SK-N-SH (cell line): ENCODE data around the gene DMD.

Experiments
- CHD2 ChIP-seq: fragments of 150-350 bp; IDR thresholded peaks from 2 replicates; pipeline ENCODE4 v1.6.1; 2018; ENCODE audit warnings: low read length; ENCODE audit not compliant: partially characterized antibody
- CTCF ChIP-seq: fragments of 200-600 bp; sonication (generic); IDR thresholded peaks from 2 replicates; pipeline ENCODE4 v1.6.1; 2017; ENCODE audit warnings: antibody characterized with exemption, mild to moderate bottlenecking, moderate library complexity
- ELF1 ChIP-seq: IDR thresholded peaks from 2 replicates; pipeline ENCODE4 v1.4.0; 2012
- EP300 ChIP-seq, 2 experiments: IDR thresholded peaks; 2 replicates each; pipeline versions ENCODE4 v1.4.0 to v1.6.1; 2012; ENCODE audit warnings: borderline replicate concordance in 1 of 2, low read depth in 1 of 2, low read length in 1 of 2
- MEF2A ChIP-seq: IDR thresholded peaks from 2 replicates; pipeline ENCODE4 v1.4.0; 2012; ENCODE audit warnings: low read depth, borderline replicate concordance
- POLR2AphosphoS5 ChIP-seq: IDR thresholded peaks from 2 replicates; pipeline ENCODE4 v1.6.1; 2012; ENCODE audit warnings: low read depth, low read length
- RAD21 ChIP-seq: IDR thresholded peaks from 2 replicates; pipeline ENCODE4 v1.6.1; 2012; ENCODE audit warnings: mild to moderate bottlenecking, low read length
- RCOR1 ChIP-seq: fragments of 150-350 bp; IDR thresholded peaks from 2 replicates; pipeline ENCODE4 v1.6.1; 2017; ENCODE audit warnings: antibody characterized with exemption, low read length
- SMC3 ChIP-seq: IDR thresholded peaks from 2 replicates; pipeline ENCODE4 v1.6.1; 2012; ENCODE audit warnings: low read depth, low read length, improper control_type of control experiment
- TAF1 ChIP-seq: IDR thresholded peaks from 2 replicates; pipeline ENCODE4 v1.6.1; 2012; ENCODE audit warnings: low read depth, mild to moderate bottlenecking, low read length, moderate library complexity, borderline replicate concordance
- USF2 ChIP-seq: fragments of 150-350 bp; IDR thresholded peaks from 2 replicates; pipeline ENCODE4 v1.6.1; 2017; ENCODE audit warnings: antibody characterized with exemption, low read length, low read depth, borderline replicate concordance
- YY1 ChIP-seq: IDR thresholded peaks from 2 replicates; pipeline ENCODE4 v1.4.0; 2012; ENCODE audit warnings: low read depth, mild to moderate bottlenecking
- TF ChIP-seq, protein P1 (sequence below): IDR thresholded peaks from 2 replicates; pipeline ENCODE4 v1.4.0; 2012; ENCODE audit warnings: low read depth, borderline replicate concordance

- TF ChIP-seq CTCF (no peak), YY1 (no peak), CHD2 (no peak), RCOR1 (no peak), SMC3 (no peak), EP300 (IDR thresholded peaks at IDR 0.05; ENCODE audit: borderline replicate concordance in 1 of 2, low read depth in 1 of 2, low read length in 1 of 2) (no peak), TAF1 (no peak), USF2 (no peak), ELF1 (no peak), MEF2A (no peak), POLR2AphosphoS5 (no peak), RAD21 (no peak)
- TF ChIP-seq, protein P1, sequence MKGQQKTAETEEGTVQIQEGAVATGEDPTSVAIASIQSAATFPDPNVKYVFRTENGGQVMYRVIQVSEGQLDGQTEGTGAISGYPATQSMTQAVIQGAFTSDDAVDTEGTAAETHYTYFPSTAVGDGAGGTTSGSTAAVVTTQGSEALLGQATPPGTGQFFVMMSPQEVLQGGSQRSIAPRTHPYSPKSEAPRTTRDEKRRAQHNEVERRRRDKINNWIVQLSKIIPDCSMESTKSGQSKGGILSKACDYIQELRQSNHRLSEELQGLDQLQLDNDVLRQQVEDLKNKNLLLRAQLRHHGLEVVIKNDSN: no peak
Observed at GRCh38 chrX:33032700-33033099, 178.6 kb downstream of the DMD start.
